ENCODE data around the gene SLC9A5. TPM values are rescaled to one million over a fixed set of nuclear protein-coding genes. Genes with fewer than 3 reads are reported as not detected.

SLC9A5 gene
- total RNA-seq, 2 experiments from 2014 or later = 5.9 to 6.1 TPM

DNA sequence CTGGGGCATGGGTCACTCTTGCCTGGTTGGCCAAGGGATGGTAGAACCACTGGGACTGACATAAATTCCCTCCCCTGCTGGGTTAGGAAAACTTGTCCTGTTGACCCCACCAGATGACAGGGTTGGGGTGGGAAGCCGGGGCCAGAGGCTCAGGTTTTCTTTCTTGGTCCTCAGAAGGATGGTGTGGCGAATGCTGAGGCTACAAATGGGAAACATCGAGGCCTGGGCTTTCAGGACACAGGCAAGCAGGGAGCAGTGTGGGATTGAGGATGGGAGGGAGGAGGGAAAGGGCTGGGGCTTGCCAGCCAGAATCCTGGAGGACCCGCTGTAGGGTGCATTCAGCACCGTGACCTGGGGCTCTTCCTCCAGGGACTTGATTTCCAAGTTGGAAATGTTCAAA, 16.1 kb downstream of the SLC9A5 start:
- ChIA-PET POLR2A (interaction anchor here (2.6 kb wide), 1 partner anchor 13 kb away, joined by 7 read pairs; no protein-coding TSS in a partner anchor), CTCF (interaction anchor here (0.6 kb wide), 1 partner anchor 256 kb away, joined by 3 read pairs; no protein-coding TSS in a partner anchor)
- no peak for DNase-seq
- intact Hi-C loops (cut with micrococcal nuclease) = loop anchor here (5.0 kb wide), 1 partner anchor 132 kb away; no protein-coding TSS in a partner anchor
- Mint-ChIP-seq H3K27ac (no peak overlapping the region), H3K4me3 (no peak overlapping the region), H3K4me1 (ENCODE audit: low read depth) (peaks cover 3% of the 10 kb centered on the region), H3K36me3 (no peaks in the 10 kb centered on the region), H3K9me3 (no peaks in the 10 kb centered on the region), H3K27me3 (peaks cover 12% of the 10 kb centered on the region)

DNA sequence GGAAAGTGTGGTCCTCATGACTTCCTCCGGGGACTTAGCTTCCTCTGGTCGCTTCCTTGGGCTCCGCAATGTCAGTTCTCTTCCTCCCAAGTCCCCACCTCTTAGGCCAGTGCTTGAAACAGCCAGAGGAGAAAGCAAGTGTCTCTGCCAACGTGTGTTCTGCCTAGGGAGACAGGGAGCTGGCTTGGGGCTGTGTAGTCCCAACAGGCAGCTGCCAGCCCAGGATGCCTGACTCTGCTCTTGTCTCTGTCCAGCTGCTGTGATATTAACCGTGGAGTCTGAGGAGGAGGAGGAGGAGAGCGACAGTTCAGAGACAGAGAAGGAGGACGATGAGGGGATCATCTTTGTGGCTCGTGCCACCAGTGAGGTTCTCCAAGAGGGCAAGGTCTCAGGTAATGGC, 17.1 kb downstream of the SLC9A5 start:
- intact Hi-C loops (cut with micrococcal nuclease) = no loop called here
- H3K27me3 Mint-ChIP-seq = peaks cover 12% of the 10 kb centered on the region
- no peak overlapping the region for H3K4me3 Mint-ChIP-seq
- no peak for DNase-seq
- ChIA-PET CTCF (interaction anchor here (0.9 kb wide), 1 partner anchor 312 kb away, joined by 4 read pairs; no protein-coding TSS in a partner anchor), POLR2A (interaction anchor here (1.1 to 2.6 kb wide), 2 partner anchors 12 to 17 kb away, joined by 5 to 7 read pairs; partner anchors contain the start of gene SLC9A5)
- peaks cover 2% of the 10 kb centered on the region for H3K4me1 Mint-ChIP-seq (ENCODE audit: low read depth)
- H3K9me3 Mint-ChIP-seq = no peaks in the 10 kb centered on the region
- H3K27ac Mint-ChIP-seq = no peak overlapping the region
- H3K36me3 Mint-ChIP-seq = no peaks in the 10 kb centered on the region

DNA sequence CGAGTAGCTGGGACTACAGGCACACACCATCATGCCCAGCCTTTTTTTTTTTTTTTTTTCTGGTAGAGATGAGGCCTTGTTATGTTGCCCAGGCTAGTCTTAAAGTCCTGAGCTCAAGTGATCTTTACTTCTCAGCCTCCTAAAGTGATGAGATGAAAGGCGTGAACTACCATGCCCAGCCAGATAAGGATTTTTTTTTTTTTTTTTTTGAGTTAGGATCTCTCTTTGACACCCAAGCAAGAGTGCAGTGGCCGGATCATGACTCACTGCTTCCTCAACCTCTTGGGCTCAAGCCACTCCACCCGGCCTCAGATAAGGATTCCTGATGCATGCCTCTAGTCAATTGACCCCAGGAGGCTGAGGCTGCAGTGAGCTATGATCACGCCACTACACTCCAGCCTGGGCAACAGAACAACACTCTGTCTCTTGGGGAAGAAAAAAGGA, 19.4 kb downstream of the SLC9A5 start:
- Mint-ChIP-seq H3K9me3 (no peaks in the 10 kb centered on the region), H3K36me3 (no peaks in the 10 kb centered on the region), H3K27me3 (peaks cover 4% of the 10 kb centered on the region), H3K4me1 (ENCODE audit: low read depth) (no peaks in the 10 kb centered on the region), H3K27ac (no peak overlapping the region), H3K4me3 (no peak overlapping the region)
- ChIA-PET CTCF (interaction anchor here (1.0 kb wide), 1 partner anchor 8 kb away, joined by 3 read pairs; no protein-coding TSS in a partner anchor), POLR2A (interaction anchor here (0.6 to 0.7 kb wide), 3 partner anchors 32 to 357 kb away, joined by 3 to 7 read pairs (median 3); partner anchors contain the start of gene TMEM208)
- DNase-seq = no peak
- intact Hi-C loops (cut with micrococcal nuclease) = no loop called here

DNA sequence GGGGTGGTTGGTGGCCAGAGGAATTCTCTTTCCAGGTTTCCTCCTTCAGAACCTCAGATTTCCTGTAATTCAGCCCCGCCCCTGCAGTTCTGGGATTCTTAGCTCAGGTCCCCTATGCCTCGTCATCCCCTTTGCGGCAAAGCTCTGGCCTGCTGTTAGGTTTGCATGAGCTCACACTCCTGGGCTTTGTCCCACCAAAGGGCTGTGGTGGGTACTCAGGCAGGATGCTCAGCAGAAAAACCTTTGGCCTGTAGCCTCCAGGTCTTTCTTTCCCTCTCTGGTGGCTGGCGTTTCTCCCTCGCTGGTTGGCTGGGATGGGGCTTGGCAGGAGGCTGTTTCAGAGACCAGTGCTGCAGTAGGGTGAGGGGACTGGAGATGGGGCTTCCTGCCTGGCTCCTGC, 21.0 kb downstream of the SLC9A5 start:
- ChIA-PET CTCF (interaction anchor here (0.9 to 1.4 kb wide), 3 partner anchors 9 to 291 kb away, joined by 3 read pairs; partner anchors contain the start of gene PLEKHG4), POLR2A (no interaction called here)
- no peak overlapping the region for H3K4me3 Mint-ChIP-seq
- H3K4me1 Mint-ChIP-seq (ENCODE audit: low read depth) = no peaks in the 10 kb centered on the region
- H3K27me3 Mint-ChIP-seq = no peaks in the 10 kb centered on the region
- DNase-seq = no peak
- intact Hi-C loops (cut with micrococcal nuclease) = no loop called here
- no peaks in the 10 kb centered on the region for H3K36me3 Mint-ChIP-seq
- no peaks in the 10 kb centered on the region for H3K9me3 Mint-ChIP-seq
- no peak overlapping the region for H3K27ac Mint-ChIP-seq

DNA sequence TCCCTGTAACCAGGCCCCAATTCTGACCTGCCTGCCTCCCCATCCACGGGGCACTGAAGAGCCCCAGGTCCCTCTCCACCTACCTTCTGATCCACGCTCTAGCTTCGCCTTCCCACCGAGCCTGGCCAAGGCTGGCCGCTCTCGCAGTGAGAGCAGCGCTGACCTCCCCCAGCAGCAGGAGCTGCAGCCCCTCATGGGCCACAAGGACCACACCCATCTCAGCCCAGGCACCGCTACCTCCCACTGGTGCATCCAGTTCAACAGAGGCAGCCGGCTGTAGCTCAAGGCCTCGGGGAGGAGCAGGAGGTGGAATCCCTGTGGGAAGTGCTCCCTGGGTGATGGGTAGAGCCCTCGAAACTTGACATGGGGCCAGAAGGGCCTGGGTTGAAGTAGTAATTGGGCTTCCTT, 22.2 kb downstream of the SLC9A5 start:
- no peak for DNase-seq
- ChIA-PET POLR2A (no interaction called here), CTCF (no interaction called here)
- H3K36me3 Mint-ChIP-seq = peaks cover under 1% of the 10 kb centered on the region
- no peak overlapping the region for H3K27ac Mint-ChIP-seq
- H3K27me3 Mint-ChIP-seq = no peaks in the 10 kb centered on the region
- no peak overlapping the region for H3K4me3 Mint-ChIP-seq
- no peaks in the 10 kb centered on the region for H3K9me3 Mint-ChIP-seq
- peaks cover 3% of the 10 kb centered on the region for H3K4me1 Mint-ChIP-seq (ENCODE audit: low read depth)
- intact Hi-C loops (cut with micrococcal nuclease) = no loop called here

DNA sequence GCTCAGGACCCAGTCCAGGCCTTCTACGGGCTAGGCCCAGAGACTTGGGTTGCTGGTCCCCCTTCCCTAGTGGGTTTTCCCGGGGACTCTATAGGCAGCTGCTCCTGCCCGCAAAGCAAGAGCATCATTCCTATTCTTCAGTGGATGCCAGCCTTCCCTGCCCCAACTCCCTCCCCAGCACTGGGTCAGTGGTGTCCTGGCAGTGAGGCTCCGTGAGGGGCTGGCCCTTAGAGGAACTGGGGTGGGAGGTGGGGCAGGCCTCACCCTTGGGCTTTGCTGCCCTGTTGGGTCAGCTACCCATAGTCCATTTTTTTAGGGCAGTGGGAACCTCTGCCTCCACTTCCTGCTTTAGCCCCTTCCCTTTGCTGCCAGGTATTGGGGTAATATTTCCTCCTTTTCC, 22.7 kb downstream of the SLC9A5 start:
- Mint-ChIP-seq H3K27ac (no peak overlapping the region), H3K4me3 (no peak overlapping the region), H3K9me3 (no peaks in the 10 kb centered on the region), H3K27me3 (no peaks in the 10 kb centered on the region), H3K36me3 (peaks cover 3% of the 10 kb centered on the region), H3K4me1 (ENCODE audit: low read depth) (peaks cover 5% of the 10 kb centered on the region)
- ChIA-PET CTCF (no interaction called here), POLR2A (no interaction called here)
- intact Hi-C loops (cut with micrococcal nuclease) = no loop called here
- DNase-seq = no peak

DNA sequence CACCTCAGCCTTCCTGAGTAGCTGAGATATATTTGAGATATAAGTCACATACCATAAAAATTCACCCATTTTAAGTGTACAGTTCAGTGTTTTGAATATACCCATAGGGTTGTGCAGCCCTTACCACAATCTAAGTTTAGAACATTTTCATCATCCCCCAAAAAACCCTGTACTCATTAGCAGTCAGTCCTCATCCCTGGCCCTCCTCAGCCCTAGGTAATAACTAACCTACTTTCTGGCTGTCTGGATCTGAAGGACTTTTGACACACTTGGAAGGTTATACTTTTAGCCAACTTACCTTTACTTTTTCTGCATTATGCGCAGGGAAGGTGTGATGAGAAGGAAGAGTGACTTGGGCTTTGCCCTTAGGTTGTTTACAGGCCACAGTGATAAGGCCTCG, 26.5 kb downstream of the SLC9A5 start:
- CTCF ChIA-PET = no interaction called here
- POLR2A ChIA-PET = no interaction called here
- no peaks in the 10 kb centered on the region for H3K27me3 Mint-ChIP-seq
- H3K9me3 Mint-ChIP-seq = no peaks in the 10 kb centered on the region
- H3K36me3 Mint-ChIP-seq = peaks cover 13% of the 10 kb centered on the region
- H3K27ac Mint-ChIP-seq = no peak overlapping the region
- intact Hi-C loops (cut with micrococcal nuclease) = no loop called here
- no peak for DNase-seq
- peaks cover 20% of the 10 kb centered on the region for H3K4me1 Mint-ChIP-seq (ENCODE audit: low read depth)
- no peak overlapping the region for H3K4me3 Mint-ChIP-seq

DNA sequence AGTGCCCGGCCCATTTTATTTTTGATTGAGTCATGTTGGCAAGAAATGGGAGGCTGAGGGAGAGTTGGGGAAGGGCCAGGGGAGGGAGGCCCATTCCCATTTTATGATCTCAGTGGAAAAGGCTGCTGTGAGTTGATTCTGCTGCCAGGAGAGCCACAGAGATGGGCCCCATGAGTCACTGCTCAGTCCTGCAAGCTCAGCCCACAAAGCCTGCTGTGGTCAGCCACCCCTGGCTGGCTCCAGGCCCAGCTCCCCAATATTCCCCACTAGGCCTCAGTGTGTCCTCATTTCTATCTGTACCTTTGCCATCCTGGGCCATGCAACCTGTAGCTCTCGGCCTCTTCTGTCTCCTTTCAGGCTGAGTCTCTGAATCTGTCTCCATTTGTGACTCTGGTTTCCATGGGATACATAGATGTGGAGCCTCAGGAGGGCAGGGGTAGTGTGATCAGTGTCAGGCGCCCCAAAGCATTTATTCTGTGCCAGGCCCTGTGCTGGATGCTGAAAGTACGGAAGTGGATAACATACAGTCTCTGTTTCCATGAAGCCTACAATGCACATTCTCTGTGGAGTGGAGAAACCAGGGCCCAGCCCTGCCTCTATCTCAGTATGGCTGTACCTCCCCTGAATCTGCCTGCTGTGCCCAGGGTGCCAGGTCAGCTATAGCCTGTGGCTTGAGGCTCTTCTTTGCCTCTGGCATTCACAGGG, 28.7 kb downstream of the SLC9A5 start:
- ChIA-PET POLR2A (interaction anchor here (0.6 to 2.0 kb wide), 5 partner anchors 13 to 34 kb away, joined by 3 to 9 read pairs (median 3); no protein-coding TSS in a partner anchor), CTCF (interaction anchor here (0.9 to 2.8 kb wide), 10 partner anchors 17 to 122 kb away, joined by 3 to 15 read pairs (median 4); partner anchors contain the start of genes FHOD1 and SLC9A5)
- peak overlapping the region; percentile 86 for H3K4me3 Mint-ChIP-seq
- H3K4me1 Mint-ChIP-seq (ENCODE audit: low read depth) = peaks cover 20% of the 10 kb centered on the region
- H3K27ac Mint-ChIP-seq = peak overlapping the region; percentile 78
- intact Hi-C loops (cut with micrococcal nuclease) = no loop called here
- no peaks in the 10 kb centered on the region for H3K27me3 Mint-ChIP-seq
- DNase-seq = peak; percentile 65
- no peaks in the 10 kb centered on the region for H3K9me3 Mint-ChIP-seq
- peaks cover 13% of the 10 kb centered on the region for H3K36me3 Mint-ChIP-seq

DNA sequence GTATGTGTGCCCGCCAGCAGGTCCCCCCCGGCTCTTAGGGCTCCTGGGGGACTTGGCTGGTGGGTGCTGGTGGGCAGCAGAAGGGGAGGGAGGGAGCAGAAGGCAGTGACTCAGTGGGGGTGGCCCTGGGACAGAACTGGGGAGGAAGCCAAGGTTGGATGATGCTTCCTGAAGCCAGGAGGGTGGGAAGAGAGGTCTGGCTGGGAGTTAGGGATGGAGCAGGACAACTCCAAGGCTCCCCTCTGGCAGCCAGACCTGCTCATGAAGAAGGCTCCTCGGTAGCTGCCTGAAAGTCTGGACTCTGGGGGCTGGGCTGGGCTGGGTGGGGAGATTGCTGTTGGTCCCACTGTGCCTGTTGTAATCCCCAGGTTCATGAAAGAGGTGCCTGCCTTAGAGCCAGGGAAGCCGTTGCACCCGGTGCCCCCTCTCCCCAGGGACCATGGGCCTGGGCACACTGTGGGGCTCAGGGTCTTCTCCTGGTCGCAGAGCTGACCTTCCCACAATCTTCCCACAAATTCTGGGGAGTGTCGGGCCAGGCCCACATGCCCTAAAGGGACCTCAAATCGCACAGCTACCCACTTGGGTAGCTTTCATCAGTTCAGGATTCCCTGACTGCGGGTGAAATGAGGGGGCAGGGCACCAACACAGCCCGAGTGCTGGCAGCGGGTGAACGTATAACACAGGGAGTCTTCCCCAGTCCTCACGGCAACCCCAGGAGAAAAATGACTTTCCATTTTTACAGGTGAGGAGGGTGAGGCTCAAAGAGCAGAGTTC, 29.4 kb downstream of the SLC9A5 start:
- peaks cover 20% of the 10 kb centered on the region for H3K4me1 Mint-ChIP-seq (ENCODE audit: low read depth)
- intact Hi-C loops (cut with micrococcal nuclease) = loop anchor here (2.0 kb wide), 2 partner anchors 31 to 121 kb away; partner anchors contain the start of gene FHOD1
- peaks cover 13% of the 10 kb centered on the region for H3K36me3 Mint-ChIP-seq
- H3K27ac Mint-ChIP-seq = peak overlapping the region; percentile 88
- peak overlapping the region; percentile 86 for H3K4me3 Mint-ChIP-seq
- H3K9me3 Mint-ChIP-seq = no peaks in the 10 kb centered on the region
- ChIA-PET POLR2A (interaction anchor here (1.0 to 2.0 kb wide), 4 partner anchors 14 to 34 kb away, joined by 4 to 9 read pairs (median 6); no protein-coding TSS in a partner anchor), CTCF (interaction anchor here (0.6 to 2.8 kb wide), 29 partner anchors 9 to 203 kb away, joined by 3 to 15 read pairs (median 4); partner anchors contain the start of genes ATP6V0D1, FHOD1, SLC9A5 and TMEM208)
- DNase-seq = no peak
- no peaks in the 10 kb centered on the region for H3K27me3 Mint-ChIP-seq

DNA sequence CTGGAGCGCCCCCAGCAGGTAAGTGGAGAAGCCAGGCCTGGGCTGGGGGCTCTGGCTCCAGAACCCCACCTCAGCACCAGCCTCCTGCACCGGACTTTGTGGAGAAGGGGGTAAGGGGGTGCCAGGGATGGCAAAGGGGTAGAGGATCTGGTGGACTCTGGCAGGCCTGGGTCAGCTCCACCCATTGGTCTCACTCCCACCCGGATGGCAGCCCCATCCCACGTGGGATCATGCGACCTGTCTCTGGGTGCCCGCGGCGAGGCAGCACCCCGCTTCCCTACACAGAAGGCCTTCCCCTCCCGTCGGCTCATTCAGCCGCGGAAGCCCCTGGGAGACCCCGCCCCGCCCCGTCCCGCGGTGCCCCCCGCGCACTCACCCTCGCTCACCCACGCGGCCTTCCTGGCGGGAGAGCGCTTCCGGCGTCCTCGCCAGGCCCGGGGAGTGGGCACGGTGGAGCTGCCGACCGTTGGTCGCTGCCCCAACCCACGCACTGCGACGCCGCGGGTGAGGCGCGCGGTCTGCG, 30.1 kb downstream of the SLC9A5 start:
- Mint-ChIP-seq H3K4me3 (peak overlapping the region; percentile 86), H3K4me1 (ENCODE audit: low read depth) (peaks cover 20% of the 10 kb centered on the region), H3K27me3 (no peaks in the 10 kb centered on the region), H3K27ac (peak overlapping the region; percentile 88), H3K9me3 (no peaks in the 10 kb centered on the region), H3K36me3 (peaks cover 13% of the 10 kb centered on the region)
- POLR2A ChIA-PET = interaction anchor here (1.0 to 2.0 kb wide), 4 partner anchors 14 to 34 kb away, joined by 4 to 9 read pairs (median 6); no protein-coding TSS in a partner anchor
- intact Hi-C loops (cut with micrococcal nuclease) = loop anchor here (1.0 to 2.0 kb wide), 4 partner anchors 32 to 120 kb away; partner anchors contain the start of gene FHOD1
- peak; percentile 73 for DNase-seq
- CTCF ChIA-PET = interaction anchor here (0.6 to 2.8 kb wide), 24 partner anchors 10 to 265 kb away, joined by 3 to 15 read pairs (median 4); partner anchors contain the start of genes ATP6V0D1, FHOD1, SLC9A5 and TMEM208

DNA sequence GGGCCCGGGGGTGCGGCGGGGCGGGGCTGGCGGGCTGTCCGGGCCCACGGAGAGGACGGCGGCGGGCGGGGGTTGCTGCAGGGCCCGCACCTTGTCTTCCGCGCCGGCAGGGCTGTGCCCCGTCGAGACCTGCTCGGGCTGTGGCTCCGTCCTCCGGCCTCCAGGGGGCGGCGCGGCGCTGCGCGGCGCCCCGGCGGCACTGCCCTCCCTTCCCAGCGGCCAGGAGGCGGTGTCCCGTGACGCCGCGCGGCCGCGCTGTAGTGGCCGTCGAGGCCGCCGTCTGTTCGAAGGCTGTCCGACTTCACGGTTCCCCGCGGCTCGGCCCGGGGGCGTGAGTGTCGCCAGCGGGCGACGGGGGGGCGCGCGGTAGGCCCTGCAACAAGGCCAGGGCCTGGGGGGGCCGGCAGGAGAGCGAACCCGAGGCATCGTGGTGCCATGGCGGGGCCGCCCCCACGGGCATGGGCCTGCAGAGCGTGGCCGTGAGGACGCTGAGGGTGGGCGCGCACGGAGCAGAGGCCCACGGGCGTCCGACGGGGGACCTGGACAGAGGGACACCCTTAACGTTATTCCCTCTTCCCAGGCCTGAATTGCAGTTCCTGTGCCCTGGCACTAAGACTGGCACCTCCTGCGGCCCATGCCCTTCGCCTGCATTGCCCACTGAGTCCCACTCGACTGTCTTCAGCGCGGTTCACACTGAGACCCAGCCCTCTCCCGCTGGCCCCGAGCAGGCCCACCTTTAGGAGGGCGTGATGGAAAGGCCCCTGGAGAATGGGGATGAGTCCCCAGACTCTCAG, 30.7 kb downstream of the SLC9A5 start, which contains the start of gene PLEKHG4:
PLEKHG4 (plus strand) TSS at position 237 of the 794 bp plus-strand sequence; CDS start at position 750, 513 bp downstream.
- CTCF ChIA-PET = interaction anchor here (0.8 to 2.8 kb wide), 16 partner anchors 9 to 266 kb away, joined by 3 to 15 read pairs (median 5); partner anchors contain the start of genes ATP6V0D1, SLC9A5 and TMEM208
- Mint-ChIP-seq H3K4me3 (peak within 1 kb of the TSS; percentile 86), H3K36me3 (peaks cover 13% of the 10 kb centered on the region), H3K27ac (peak within 1 kb of the TSS; percentile 88), H3K27me3 (no peaks in the 10 kb centered on the region), H3K9me3 (no peaks in the 10 kb centered on the region), H3K4me1 (ENCODE audit: low read depth) (peaks cover 20% of the 10 kb centered on the region)
- intact Hi-C loops (cut with micrococcal nuclease) = loop anchor here (1.0 to 2.0 kb wide), 4 partner anchors 32 to 119 kb away; partner anchors contain the start of gene FHOD1
- DNase-seq = peak; percentile 90
- POLR2A ChIA-PET = interaction anchor here (1.0 to 1.7 kb wide), 2 partner anchors 30 to 35 kb away, joined by 4 to 9 read pairs; no protein-coding TSS in a partner anchor

Data from activated CD4-positive, alpha-beta memory T cell treated with anti-CD3 and anti-CD28 coated beads for 36 hours (primary cell).